Stimulated activated CD4-positive, alpha-beta T cell treated with anti-CD3 and anti-CD28 coated beads, TNF-alpha, amount 100 ng/mL, for 4 hours (primary cell): ENCODE results near the gene ZNF695.
"Not testable (repeated sequence)": the region's sequence is repeated elsewhere in the genome, so short reads cannot be mapped to it uniquely, and the experiment has no call there.

ENCODE experiments used
- DNase-seq, 3 experiments: peaks; one replicate each; pipeline ENCODE4 v3.0.0-alpha.2; 2020; ENCODE audit warnings: low read depth in 3 of 3

The ZNF695 gene

DNA sequence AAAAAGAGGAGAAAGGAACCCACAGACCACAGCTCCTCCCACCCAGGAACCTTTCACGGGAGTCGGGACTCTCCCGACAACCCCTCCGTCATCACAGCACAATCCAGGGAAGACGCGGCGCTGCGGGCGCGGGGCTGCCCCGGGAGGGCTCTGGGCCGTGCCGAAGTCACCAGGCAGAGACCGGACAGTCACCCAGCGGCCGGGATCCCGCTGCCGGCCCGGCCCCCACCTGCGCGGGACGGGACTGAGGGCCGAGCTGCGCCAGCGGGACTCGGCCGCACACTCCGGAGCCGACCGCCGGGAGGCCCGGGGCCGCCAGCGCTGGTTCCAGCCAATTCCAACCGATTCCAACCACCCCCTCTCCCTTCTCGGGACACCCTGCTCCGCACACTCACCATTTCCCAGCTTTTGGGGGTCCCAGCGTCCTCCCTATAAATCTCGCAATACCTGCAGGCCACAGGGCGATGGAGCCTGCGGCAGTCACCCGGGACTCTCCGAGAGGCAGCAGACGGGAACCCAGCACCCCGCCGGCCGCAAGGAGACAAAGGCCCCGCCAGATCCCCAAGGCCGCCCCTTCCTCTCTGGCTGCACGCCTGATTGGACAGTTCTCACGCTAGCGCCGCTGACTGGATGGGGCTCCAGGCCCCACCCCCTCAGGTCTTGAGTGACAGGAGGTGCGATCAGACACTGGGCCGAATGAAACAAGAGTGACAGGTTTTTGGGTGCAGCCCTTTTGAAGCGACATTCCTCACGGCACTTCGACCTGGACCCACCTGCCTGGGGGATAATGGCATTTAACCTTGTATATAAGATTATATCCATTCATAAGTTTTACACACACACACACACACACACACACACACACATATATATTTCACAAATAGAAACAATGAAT lies at the start of gene ZNF695:
Gene ZNF695, minus strand, starts transcription at position 547 of the 895 bp plus-strand sequence. Its CDS starts 149 bp downstream, at position 398.
- no peak for DNase-seq

DNA sequence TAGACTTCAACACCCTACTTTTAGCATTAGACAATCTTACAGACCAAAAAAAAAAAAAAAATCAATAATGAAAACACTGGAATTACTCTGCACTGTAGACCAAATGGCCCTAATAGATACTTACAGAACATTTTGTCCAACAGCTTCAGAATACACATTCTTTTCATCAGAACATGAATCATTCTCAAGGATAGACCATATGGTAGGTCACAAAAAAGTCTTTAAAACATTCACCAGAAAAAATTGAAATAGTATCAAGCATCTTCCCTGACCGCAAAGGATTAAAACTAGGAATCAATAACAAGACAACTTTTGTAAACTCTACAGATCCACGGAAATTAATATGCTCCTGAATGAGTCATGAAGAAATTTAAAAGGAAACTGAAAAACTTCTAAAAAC lies 48.2 kb upstream of the ZNF695 start:
- no peak for DNase-seq

DNA sequence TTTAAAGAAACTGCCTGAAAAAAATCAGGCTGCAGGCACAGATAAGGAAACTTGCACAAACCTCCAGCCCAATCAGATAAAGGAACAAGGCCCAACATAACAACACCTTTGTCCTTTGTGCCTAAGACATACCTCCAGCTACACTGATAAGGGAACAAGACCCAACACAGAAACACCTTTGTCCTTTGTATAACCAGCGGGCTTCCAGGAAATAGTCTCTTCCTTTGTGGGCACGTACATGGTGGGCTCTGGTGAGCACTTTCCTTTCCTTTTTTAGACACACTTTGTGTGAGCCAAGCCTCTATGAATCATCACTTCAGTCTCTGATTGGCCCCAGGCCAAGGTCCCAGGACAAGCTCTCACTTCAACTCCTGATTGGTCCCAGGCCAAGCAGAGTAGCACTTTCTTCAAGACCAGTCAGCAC lies 47.1 kb upstream of the ZNF695 start:
- DNase-seq: no peak

DNA sequence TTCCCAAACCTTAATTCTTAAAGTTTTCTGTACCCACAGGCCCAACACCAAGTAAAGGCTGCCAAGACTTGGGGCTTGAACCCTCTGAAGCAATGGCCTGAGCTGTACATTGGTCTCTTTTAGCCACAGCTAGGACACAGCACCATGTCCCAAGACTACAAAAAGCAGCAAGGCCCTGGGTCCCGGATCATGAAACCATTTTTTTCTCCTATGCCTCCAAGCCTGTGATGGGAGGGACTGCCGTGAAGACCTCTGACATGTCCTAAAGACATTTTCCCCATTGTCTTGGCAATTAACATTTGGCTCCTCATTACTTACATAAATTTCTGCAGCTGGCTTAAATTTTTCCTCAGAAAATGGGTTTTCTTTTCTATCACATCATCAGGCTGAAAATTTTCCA lies 39.8 kb upstream of the ZNF695 start:
- DNase-seq: no peak

DNA sequence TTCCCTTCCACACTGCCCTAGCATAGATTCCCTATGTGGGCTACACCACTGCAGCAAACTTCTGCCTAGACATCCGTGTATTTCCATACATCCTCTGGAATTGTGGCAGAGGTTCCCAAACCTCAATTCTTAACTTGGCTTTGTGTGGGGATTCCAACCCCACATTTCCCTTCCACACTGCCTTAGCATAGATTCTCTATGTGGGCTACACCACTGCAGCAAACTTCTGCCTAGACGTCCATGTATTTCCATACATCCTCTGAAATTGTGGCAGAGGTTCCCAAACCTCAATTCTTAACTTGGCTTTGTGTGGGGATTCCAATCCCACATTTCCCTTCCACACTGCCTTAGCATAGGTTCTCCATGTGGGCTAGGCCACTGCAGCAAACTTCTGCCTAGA lies 39.4 kb upstream of the ZNF695 start:
- no peak for DNase-seq

DNA sequence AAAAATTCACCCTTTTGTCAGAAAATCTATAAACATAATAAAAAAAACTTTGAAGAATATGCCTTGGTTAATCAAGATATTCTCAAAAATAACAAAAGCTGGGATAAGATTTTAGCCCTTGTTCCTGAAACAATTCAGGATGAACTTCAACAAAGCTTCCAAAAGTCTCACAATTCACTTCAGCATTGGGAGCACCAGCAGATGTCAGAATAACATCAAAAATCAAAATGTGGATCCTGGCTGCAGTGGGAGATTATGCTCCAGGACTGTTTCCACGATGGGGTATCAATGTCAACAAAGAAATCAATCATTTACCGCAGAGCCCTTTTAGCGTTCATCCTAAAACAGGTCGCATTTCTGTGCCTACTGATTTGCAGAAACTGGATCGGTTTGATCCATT lies 35.5 kb upstream of the ZNF695 start:
- no peak for DNase-seq

DNA sequence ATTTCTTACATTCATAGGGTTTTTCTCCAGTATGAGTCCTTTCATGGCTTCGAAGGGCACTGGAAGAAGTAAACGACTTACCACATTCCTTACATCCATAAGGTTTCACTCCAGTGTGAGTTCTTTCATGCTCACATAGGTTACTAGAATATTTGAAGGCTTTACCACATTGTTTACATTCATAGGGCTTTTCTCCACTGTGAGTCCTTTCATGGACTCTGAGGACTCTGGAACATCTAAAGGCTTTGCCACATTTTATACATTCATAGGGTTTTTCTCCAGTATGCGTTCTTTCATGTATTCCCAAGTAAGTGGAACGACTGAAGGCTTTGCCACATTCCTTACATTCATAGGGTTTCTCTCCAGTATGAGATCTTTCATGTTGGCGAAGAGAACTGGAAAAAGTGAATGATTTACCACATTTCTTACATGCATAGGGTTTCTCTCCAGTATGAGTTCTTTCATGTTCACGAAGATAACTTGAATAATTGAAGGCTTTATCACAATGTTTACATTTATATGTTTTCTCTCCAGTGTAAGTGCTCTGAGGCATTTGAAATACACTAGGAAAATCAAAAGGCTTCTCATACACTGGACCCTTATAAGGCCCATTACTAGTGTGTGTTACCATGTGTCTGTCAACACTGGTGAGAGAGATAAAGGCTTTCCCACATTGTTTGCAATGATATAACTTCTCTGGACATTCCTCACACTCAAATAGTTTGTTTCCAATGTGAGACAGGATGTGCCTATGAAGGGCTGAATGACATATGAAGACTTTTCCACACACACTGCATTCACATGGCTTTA lies 29.9 kb upstream of the ZNF695 start:
- DNase-seq: no peak

DNA sequence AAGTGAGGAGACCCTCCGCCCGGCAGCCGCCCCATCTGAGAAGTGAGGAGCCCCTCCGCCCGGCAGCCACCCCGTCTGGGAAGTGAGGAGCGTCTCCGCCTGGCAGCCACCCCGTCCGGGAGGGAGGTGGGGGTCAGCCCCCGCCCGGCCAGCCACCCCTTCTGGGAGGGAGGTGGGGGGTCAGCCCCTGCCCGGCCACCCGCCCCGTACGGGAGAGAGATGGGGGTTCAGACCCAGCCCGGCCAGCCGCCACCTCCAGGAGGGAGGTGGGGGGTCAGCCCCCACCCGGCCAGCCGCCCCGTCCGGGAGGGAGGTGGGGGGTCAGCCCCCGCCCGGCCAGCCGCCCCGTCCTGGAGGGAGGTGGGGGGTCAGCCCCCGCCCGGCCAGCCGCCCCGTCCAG lies 24.4 kb upstream of the ZNF695 start:
- DNase-seq: not testable (repeated sequence)

DNA sequence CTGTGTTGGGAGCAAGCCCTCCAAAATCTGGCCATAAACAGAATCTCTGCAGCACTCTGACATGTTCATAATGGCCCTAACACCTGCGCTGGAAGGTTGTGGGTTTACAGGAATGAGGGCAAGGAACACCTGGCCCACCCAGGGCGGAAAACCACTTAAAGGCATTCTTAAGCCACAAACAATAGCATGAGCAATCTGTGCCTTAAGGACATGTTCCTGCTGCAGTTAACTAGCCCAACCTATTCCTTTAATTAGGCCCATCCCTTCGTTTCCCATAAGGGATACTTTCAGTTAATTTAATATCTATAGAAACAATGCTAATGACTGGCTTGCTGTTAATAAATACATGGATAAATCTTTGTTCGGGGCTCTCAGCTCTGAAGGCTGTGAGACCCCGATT lies 16.8 kb upstream of the ZNF695 start:
- not testable (repeated sequence) for DNase-seq

DNA sequence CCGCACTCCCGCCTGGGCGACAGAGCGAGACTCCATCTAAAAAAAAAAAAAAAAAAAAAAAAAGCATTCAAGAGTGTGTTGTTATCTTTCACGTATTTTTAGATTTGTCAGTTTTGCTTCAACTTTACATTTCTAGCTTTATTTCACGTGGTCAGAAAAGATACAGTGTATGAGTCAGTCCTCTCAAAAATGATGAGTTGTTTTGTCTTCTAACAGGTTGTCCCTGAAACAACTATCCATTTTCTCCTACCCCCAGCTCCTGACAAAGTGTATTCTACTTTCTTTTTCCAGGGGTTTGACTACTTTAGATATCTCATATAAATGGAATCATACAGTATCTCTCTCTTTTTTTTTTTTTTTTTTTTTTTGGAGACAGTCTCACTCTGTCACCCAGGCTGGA lies 5.5 kb upstream of the ZNF695 start:
- DNase-seq: no peak

DNA sequence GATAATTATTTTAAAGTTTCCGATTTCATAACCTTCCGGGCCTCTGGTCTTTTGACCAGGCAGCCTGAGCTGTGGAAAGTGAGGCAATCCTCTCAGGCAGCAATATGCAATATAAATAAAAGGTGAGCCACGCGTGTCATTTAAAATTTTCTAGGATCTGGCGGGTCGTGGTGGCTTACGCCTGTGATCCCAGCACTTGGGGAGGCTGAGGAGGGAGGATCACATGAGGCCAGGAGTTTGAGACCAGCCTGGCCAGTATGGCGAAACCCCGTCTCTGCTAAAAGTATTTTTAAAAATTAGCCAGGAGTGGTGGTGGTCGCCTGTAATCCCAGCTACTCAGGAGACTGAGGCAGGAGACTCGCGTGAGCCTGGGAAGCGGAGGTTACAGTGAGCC lies 546 bp upstream of the ZNF695 start:
- DNase-seq: no peak

DNA sequence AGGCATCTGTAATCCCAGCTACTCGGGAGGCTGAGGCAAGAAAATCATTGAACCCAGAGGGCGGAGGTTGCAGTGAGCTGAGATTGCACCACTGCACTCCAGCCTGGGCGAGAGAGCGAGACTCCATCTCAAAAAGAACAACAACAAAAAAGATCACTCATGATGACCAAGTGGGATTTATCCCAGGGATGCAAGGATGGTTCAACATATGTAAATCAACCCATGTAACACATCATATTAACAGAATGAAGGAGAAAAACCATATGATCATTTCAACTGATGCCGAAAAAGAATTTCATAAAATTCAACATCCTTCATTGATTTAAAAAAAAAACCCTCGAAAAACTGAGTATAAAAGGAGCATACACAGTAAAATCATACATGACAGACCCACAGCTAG lies 3.8 kb downstream of the ZNF695 start:
- not testable (repeated sequence) for DNase-seq

DNA sequence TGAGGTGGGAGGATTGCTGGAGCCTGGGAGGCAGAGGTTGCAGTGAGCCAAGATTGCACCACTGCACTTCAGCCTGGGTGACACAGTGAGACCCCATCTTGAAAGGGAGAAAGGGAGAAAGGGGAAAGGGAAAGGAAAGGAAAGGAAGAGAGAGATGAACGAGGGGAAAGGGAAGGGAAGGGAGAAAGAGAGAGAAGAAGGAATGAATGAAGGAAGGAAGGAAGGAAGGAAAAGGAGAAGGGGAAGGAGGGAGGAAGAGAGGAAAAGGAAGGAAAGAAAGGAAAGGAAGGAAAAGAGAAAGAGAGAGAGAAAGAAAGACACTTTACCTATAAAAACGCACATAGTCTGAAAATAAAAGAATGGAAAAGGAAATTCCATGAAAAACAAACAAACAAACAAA lies 18.0 kb downstream of the ZNF695 start:
- no peak for DNase-seq

DNA sequence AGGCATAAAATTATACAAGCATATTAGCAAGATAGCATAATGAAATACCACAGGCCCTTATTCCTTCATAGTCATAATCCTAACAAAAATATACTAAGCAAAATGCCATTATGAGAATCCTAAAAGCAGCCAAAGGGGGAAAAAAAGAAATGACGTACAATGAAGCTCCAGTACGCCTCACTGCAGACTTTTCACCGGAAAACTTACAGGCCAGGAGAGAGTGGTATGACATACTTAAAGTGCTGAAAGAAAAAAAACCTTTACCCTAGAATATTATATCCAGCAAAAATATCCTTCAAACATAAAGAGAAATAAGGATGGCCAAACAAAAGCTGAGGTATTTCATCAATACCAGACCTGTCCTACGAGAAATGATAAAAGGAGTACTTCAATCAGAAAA lies 19.5 kb downstream of the ZNF695 start:
- no peak for DNase-seq

DNA sequence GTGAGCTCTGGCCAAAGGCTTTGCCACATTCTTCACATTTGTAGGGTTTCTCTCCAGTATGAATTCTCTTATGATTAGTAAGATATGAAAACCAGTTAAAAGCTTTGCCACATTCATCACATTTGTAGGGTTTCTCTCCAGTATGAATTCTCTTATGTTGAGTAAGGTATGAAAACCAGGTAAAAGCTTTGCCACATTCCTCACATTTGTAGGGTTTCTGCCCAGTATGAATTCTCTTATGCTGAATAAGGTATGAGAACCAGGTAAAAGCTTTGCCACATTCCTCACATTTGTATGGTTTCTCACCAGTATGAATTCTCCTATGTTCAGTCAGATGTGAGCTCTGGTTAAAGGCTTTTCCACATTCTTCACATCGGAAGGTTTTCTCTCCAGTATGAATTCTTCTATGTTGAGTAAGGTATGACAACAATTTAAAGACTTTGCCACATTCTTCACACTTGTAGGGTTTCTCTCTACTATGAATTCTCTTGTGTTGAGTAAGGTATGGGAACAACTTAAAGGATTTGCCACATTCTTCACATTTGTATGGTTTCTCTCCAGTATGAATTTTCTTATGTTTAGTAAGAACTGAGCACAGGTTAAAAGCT lies 20.7 kb downstream of the ZNF695 start:
- DNase-seq: no peak

DNA sequence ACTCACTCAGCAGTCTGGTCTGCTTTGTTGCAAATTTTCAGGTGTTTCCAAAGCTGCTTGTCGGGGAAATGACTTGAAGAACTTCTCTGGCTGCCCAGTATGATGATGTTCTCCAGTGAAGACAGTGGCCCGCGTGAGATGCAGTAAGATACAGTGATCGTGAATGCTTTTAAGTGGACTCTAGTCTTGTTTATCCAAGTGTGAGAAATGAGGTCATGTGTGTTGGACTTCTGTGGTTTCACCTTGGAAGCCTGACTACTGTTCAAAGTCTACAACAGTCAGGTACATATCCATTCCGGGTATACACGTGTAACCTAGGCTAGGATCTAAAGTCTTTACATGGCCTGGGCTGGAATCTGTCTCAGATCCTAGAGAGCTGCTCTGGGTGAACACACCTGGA lies 29.1 kb downstream of the ZNF695 start:
- DNase-seq: no peak

DNA sequence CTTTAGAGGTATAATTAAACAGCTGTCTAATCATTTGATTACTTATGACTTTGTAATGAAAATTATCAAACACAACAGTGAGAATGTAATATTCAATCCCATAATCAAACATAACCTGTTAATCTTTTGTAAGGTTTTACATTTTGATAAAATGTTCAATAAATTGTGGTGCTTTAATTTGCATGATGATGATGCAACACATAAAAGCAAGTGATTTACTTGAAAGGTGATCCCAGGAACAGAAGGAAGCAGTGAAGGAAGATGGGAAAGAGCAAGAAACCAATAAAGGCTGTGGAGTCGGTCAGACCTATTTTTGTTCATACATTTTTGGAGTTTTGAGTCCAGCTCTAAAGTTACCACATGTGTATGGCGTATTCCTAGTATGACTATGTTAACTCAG lies 29.6 kb downstream of the ZNF695 start:
- no peak for DNase-seq

DNA sequence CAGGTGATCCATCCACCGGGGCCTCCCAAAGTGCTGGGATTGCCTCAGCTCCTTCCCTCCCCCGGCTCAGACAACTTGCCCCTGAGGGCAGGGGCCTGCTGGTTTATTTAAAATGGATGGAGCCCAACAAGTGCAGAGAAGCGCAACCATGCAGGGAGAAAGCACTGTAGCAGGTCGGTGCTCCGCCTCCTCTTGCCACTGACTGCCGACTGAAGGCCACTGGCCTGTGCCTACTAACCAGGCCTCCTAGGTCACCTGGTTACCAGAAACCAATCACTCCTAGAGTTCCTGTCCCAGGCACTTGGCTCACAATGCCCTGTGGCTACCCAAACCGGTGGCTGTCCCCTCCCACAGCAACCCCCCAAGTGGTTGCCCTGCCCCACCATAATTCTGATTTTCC lies 35.9 kb downstream of the ZNF695 start:
- no peak for DNase-seq

DNA sequence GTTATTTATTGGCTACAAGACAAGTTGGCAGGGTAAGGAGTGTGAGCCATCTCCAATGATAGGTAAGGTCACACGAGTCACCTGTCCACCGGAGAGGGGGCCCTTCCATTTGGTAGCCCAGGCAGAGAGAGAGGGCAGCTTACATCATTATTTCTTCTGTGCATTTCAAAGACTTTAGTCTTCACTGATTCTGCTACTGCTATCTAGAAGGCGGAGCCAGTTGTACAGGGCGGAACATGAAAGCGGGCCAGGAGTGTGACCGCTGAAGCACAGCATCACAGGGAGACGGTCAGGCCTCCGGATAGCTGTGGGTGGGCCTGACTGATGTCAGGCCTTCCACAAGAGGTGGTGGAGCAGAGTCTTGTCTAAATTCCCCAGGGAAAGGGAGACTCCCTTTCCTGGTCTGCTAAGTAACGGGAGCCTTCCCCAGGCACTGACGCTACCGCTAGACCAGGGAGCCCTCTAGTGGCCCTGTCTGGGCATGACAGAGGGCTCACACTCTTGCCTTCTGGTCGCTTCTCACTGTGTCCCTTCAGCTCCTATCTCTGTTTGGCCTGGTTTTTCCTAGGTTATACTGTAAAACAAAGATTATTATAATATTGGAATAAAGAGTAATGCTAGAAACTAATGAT lies 36.7 kb downstream of the ZNF695 start:
- DNase-seq: peak in 2 of 3 experiments; percentile 16 to 18

DNA sequence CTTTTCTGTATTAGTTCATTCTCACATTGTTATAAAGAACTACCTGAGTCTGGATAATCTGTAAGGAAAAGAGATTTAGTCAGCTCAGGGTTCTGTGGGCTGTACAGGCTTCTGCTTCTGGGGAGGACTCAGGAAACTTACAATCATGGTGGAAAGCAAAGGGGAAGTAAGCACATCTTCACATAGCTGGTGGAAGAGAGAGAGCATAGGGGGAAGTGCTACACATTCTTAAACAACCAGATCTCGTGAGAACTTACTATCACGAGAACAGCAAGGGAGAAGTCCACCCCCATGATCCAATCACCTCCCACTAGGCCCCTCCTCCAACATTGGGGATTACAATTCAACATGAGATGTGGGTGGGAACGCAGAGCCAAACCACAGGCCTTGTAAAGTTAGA lies 38.2 kb downstream of the ZNF695 start:
- DNase-seq: no peak

DNA sequence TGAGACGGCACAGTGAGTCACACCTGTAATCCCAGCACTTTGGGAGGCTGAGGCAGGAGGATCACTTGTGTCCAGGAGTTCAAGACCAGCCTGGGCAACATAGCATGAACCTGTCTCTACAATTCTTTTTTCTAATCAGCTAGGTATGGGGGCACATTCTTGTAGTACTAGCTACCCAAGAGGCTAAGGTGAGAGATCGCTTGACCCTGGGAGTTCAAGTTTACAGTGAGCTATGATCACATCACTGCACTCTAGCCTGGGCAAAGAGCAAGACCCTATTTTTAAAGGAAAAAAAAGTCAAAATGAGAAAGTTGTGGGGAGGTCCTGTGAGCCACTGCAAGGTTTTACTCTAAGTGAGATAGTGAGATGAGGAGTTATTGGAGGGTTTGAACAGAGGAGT lies 41.4 kb downstream of the ZNF695 start:
- DNase-seq: no peak
